Measurements from ENCODE around the gene RHOT1.
"Not testable (repeated sequence)": the region's sequence is repeated elsewhere in the genome, so short reads cannot be mapped to it uniquely, and the experiment has no call there.

RHOT1 gene

GRCh38 chr17:32124985-32125847 lies 17.1 kb upstream of the RHOT1 start:
- DNase-seq (ENCODE audit: low spot score), result no peak

DNA sequence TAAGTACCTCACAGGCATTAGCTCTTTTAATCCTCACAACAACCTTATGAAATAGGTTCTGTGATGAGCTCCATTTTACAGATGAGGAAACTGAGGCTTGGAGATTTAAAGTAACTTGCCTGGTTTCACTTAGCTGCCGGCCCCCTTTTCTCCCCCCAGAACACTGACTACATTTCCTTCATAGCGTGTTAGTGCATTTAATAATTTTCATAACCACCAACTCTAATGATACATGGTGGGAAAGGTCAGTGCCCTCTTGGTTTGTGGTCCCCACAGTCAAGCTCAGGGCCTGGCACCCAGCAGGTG lies 16.5 kb upstream of the RHOT1 start:
- DNase-seq (ENCODE audit: low spot score), result no peak

- DNase-seq (ENCODE audit: low spot score), result no peak
Measured at GRCh38 chr17:32126325-32126724, 16.0 kb upstream of the RHOT1 start.

DNA sequence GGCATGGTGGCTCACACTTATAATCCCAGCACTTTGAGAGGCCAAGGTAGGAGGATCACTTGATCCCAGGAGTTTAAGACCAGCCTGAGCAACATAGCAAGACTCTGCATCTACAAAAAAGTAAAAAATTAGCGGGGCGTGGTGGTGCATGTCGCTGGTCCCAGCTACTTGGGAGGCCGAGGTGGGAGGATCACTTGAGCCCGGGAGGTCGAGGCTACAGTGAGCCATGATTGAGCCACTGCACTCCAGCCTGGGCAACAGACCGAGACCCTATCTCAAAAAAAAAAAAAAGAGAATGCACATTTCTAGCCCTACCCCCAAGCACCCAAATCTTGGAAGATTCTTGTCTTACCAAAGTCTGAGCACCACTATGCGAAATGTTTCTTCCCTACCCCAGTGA lies 15.6 kb upstream of the RHOT1 start:
- no peak for DNase-seq (ENCODE audit: low spot score)

- peak; percentile 42 for DNase-seq (ENCODE audit: low spot score)
Measured at GRCh38 chr17:32127158-32127897, 15.0 kb upstream of the RHOT1 start.

GRCh38 chr17:32128470-32128869 lies 13.8 kb upstream of the RHOT1 start:
- not testable (repeated sequence) for DNase-seq (ENCODE audit: low spot score)

DNA sequence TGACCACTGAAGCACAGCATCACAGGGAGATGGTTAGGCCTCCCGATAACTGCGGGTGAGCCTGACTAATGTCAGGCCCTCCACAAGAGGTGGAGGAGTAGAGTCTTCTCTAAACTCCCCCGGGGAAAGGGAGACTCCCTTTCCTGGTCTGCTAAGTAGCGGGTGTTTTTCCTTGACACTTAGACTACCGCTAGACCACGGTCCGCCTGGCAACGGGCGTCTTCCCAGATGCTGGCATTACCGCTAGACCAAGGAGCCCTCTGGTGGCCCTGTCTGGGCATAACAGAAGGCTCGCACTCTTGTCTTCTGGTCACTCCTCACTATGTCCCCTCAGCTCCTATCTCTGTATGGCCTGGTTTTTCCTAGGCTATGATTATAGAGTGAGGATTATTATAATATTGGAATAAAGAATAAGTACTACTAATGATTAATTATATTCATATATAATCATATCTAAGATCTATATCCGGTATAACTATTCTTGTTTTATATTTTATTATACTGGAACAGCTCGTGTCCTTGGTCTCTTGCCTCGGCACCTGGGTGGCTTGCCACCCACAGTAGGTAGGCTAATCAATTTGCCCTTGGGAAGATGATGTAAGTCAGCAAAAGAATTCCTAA lies 6.7 kb upstream of the RHOT1 start:
- not testable (repeated sequence) for DNase-seq (ENCODE audit: low spot score)

DNA sequence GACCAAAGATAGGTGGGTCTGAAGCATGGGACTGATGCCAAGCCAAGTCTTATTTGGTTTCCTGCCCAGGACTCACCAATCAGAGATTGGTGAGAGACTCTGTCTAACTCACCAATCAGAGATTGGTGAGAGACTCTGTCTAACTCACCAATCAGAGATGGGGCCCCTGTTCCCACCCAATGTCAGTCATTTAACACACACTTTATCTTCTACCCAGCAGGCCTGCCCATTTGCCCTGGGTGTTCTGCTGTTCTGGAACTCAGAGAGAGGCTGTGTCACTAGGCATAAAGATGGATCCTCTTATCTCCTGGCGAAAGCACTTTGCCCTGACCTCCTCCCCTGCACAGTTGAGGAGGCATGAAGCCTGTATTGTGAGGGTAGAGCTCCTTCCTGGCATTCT lies 5.4 kb upstream of the RHOT1 start:
- DNase-seq (ENCODE audit: low spot score), result no peak

- DNase-seq (ENCODE audit: low spot score), result not testable (repeated sequence)
Measured at GRCh38 chr17:32139504-32139903, 2.8 kb upstream of the RHOT1 start.

DNA sequence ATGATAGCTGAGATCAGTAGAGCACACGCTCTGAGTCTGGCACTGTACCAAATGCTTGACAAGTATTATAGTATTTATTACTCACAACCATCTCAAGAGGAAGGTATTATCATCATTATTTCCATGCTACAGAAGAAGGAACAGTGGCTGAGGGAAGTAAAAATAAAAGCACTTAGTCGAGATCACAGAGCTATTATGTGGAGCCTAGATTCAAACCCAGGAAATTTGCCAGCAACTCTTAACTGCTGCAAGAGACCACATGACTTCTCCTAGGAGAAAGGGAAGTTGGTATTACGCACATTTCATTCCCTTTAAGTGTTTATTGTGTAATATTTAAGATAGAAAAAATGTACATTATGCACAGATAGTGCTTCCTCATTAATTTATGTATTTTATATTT lies 1.0 kb upstream of the RHOT1 start:
- DNase-seq (ENCODE audit: low spot score), result peak; percentile 66

DNA sequence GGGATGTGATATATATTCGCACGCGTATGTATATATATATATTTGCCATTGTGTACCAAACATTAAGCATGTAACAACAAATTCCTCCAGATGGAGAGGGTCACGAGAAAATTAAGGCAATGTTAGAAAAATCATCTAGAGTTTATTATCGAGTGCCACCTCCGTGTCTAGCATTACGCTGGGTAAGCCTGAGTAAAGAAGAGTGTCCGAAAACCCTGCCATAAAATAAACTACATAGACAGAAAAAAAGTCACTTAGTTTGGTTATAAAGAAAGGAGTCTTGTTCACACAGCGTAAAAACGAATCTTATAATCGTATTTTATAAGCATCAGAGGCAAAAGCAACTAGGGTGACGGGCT lies 644 bp upstream of the RHOT1 start:
- DNase-seq (ENCODE audit: low spot score), result no peak

DNA sequence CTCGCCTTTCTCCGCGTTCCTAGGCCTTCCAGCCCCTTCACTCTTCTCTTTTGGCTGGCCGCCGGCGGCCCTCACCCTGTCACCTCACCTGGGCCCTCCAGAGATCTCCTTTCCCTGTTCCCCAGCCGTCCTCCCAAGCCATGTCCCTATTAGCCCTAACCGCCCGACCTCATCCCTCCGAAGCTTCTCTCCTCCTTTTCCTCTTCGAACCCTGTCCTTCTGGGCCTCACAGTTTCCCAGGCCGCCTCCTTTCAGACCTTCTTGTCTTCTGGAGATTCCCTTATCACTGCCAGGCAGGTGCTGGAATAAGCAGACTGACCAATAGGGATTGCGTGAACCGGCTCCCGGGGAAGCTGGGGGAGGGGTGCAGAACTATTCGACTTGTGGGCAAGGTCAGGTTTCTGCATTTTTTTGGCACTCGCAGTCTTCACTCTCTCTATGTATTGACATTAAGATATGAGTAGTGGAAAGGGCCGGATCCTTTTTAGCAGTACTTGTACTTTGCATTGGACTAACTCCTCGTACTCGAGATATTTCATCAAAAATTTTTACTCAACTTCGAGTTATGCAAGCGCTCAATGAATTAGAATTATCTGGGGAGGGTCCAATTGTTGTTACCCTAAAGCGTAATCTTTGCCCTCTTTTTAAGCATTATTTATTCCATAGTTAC lies 690 bp downstream of the RHOT1 start:
- no peak for DNase-seq (ENCODE audit: low spot score)

- DNase-seq (ENCODE audit: low spot score), result no peak
Measured at GRCh38 chr17:32143527-32143870, 1.2 kb downstream of the RHOT1 start.

GRCh38 chr17:32144442-32144841 lies 2.1 kb downstream of the RHOT1 start:
- not testable (repeated sequence) for DNase-seq (ENCODE audit: low spot score)

DNA sequence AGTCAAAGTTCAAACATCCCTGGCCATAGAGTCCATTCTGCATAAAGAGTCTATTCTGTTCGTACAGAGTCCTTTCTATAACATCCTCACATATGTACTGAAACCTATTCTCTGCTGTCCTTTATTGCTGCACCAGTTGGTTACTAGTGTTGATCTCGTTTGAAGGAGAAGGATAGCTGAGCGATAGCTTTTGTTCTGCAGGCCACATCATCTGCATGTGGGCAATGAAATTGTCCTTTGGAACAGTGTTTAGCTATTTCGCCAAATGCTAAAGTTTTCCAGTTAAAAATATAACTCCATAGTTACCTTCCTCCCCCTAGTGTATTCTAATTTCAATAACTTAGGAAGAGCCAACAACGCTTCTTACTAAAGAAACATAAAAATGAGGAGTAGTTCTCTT lies 6.0 kb downstream of the RHOT1 start:
- DNase-seq (ENCODE audit: low spot score), result no peak

DNA sequence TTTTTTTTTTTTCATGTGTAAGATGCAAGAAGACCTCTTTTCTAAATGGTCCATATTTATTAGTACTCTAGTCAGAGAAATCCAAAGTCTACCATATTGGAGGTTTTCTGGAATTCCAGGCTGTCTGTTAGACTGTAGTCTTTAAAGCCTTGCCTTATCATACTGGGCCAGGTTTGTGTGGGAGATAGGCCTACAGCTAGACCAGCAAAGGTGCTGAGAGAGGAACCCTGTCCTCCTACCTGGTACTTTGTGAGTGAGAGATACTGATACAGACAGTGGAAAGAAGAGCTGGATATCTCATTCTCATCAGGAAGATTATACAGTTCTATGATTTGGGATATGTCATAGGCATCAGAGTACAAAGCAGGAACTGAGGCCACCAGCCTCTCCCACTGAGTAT lies 8.1 kb downstream of the RHOT1 start:
- no peak for DNase-seq (ENCODE audit: low spot score)

GRCh38 chr17:32152130-32152529 lies 9.8 kb downstream of the RHOT1 start:
- DNase-seq (ENCODE audit: low spot score), result no peak

DNA sequence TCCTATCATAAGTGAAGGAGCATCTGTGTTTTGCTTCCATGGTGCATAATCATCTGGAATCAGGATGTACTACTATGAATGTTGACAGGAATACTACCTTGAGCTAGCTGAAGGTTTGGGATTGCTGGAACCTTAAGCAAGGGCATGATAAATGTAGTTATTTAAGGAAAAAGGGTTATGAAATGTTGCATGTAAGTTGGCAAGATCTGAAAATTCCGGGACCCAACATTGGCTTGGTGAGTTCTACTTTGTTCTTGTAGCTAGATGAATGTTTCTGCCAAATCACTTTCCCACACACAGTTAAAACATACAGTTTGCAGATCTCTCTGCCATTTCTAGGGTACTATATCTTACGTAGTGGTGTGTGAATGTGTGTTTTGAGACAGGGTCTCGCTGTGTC lies 13.6 kb downstream of the RHOT1 start:
- DNase-seq (ENCODE audit: low spot score), result no peak

DNA sequence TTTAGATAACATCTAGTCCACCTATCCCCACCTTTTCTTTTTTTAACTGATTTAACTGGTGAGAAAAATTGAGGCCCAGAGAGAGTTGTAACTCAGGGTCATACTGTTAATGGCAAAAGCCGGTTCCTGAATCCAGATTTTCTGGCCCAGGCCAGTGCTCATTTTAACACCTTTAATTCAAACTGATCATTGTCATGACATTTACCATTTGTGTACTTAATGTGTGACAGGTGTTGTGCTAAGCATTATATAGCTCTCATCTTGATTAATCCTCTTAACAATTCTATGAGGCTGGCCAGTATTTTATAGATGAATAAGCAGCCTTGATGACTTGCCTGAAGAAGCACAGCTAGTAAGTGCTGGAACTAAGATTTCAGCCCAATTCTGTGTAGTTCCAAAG lies 14.4 kb downstream of the RHOT1 start:
- DNase-seq (ENCODE audit: low spot score), result no peak

DNA sequence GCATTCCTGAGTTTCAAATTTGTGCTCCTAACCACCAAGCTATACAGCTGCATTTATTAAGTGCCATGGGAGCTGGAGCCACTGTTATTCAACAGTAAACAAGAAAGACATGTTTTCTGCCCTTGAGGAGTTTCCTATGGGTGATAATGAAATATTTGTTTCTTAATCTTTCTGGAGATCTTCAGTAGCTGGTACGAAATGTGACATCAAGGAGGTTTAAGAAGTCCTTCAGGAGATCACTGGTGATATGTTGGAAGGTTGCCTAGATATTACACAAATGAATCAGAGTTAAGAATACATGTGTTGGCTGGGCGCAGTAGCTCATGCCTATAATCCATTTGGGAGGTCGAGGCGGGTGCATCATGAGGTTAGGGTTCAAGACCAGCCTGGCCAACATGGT lies 14.9 kb downstream of the RHOT1 start:
- peak; percentile 32 for DNase-seq (ENCODE audit: low spot score)

DNA sequence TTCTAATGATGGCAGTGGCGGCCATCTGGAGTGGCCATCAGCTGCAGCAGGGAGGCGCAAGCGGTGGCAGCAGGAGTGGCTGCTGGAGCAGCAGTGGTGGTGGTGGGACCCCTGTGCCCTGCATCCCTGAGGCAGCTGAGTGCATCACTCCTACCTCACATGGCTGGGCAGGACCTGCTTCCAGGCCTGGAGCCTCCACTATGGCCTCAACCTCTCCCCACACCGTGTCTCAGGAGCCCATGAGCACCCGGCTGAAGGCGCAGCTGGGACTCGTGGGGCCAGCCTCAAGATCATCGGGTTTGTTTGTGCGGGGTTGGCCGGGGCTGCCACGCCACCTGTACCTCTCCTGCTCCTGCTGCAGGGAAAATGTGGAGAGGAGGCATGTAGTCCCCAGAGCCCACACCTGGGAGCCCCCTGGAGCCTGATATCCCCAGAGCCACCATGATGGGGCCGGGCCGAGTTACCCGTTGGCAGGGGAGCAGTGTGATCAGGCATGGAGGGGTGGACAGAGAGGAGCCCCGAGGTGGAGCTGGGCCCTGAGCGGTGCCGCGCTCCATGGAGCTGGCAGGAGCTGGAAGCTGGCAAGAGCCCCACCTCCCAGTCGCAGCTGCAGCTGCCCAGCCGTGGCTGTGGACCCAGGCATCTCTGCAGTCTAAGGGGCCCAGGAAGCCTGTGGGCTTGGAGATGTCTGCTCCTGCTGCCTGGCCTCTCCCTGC lies 16.7 kb downstream of the RHOT1 start:
- DNase-seq (ENCODE audit: low spot score), result no peak

Data from COLO829 (cell line).